H9 (cell line): ENCODE results near the gene MSN. TPM values are rescaled to one million over a fixed set of nuclear protein-coding genes. Genes with fewer than 3 reads are reported as not detected.

ENCODE experiments used
- DNase-seq: peaks from one replicate; pipeline ENCODE4 v3.0.0-alpha.2; 2017
- H2AFZ ChIP-seq: one replicate; pipeline ENCODE4 v1.6.1; 2013; ENCODE audit warnings: mild to moderate bottlenecking, low read length, control low read depth, moderate library complexity
- H2AK5ac ChIP-seq: 2 replicates; pipeline ENCODE4 v1.6.1; 2013; ENCODE audit warnings: low read length, control low read depth, mixed read lengths; ENCODE audit not compliant: insufficient read length
- H2BK120ac ChIP-seq: one replicate; pipeline ENCODE4 v1.6.1; 2013; ENCODE audit warnings: low read depth, mild to moderate bottlenecking, low read length, control low read depth, inconsistent platforms; ENCODE audit not compliant: poor library complexity, severe bottlenecking
- H2BK12ac ChIP-seq: 2 replicates; pipeline ENCODE4 v1.6.1; 2013; ENCODE audit warnings: low read length, control low read depth, mixed read lengths, low read depth; ENCODE audit not compliant: insufficient read length
- H2BK15ac ChIP-seq: 2 replicates; pipeline ENCODE4 v1.6.1; 2013; ENCODE audit warnings: low read depth, low read length, control low read depth
- H2BK20ac ChIP-seq: one replicate; pipeline ENCODE4 v1.6.1; 2013; ENCODE audit warnings: low read depth, mild to moderate bottlenecking, low read length, control low read depth, inconsistent platforms; ENCODE audit not compliant: poor library complexity, severe bottlenecking
- H2BK5ac ChIP-seq: 2 replicates; pipeline ENCODE4 v1.6.1; 2013; ENCODE audit warnings: low read length, control low read depth, mixed read lengths; ENCODE audit not compliant: insufficient read length
- H3K14ac ChIP-seq: 2 replicates; pipeline ENCODE4 v1.6.1; 2013; ENCODE audit warnings: low read length, control low read depth; ENCODE audit not compliant: insufficient read depth
- H3K18ac ChIP-seq: 2 replicates; pipeline ENCODE4 v1.6.1; 2013; ENCODE audit warnings: low read depth, mild to moderate bottlenecking, mixed read lengths, low read length, control low read depth; ENCODE audit not compliant: insufficient read length
- H3K23ac ChIP-seq: 2 replicates; pipeline ENCODE4 v1.6.1; 2013; ENCODE audit warnings: low read length, control low read depth, mixed read lengths, low read depth; ENCODE audit not compliant: insufficient read length
- H3K23me2 ChIP-seq: 2 replicates; pipeline ENCODE4 v1.6.1; 2013; ENCODE audit warnings: low read depth, mild to moderate bottlenecking, mixed read lengths, low read length, control low read depth; ENCODE audit not compliant: insufficient read length, poor library complexity, severe bottlenecking
- H3K27ac ChIP-seq: 2 replicates; pipeline ENCODE4 v1.5.1; 2013; ENCODE audit warnings: low read length, control low read depth, mixed read lengths, low read depth; ENCODE audit not compliant: insufficient read length
- H3K27me3 ChIP-seq: 2 replicates; pipeline ENCODE4 v1.6.1; 2013; ENCODE audit warnings: low read length, control low read depth, inconsistent platforms; ENCODE audit not compliant: insufficient read depth
- H3K4ac ChIP-seq: 2 replicates; pipeline ENCODE4 v1.6.1; 2013; ENCODE audit warnings: low read depth, mild to moderate bottlenecking, control low read depth, inconsistent platforms, low read length, moderate library complexity
- H3K4me1 ChIP-seq: 2 replicates; pipeline ENCODE4 v1.6.1; 2013; ENCODE audit warnings: low read length, control low read depth, inconsistent platforms; ENCODE audit not compliant: insufficient read depth
- H3K4me2 ChIP-seq: 2 replicates; pipeline ENCODE4 v1.6.1; 2013; ENCODE audit warnings: low read length, control low read depth, mixed read lengths; ENCODE audit not compliant: insufficient read length, insufficient read depth
- H3K56ac ChIP-seq: 2 replicates; pipeline ENCODE4 v1.6.1; 2013; ENCODE audit warnings: low read depth, mild to moderate bottlenecking, mixed read lengths, low read length, control low read depth; ENCODE audit not compliant: insufficient read length
- H3K79me1 ChIP-seq: 2 replicates; pipeline ENCODE4 v1.6.1; 2013; ENCODE audit warnings: low read depth, mild to moderate bottlenecking, moderate library complexity, low read length, control low read depth, inconsistent platforms; ENCODE audit not compliant: insufficient read depth, poor library complexity, severe bottlenecking
- H3K79me2 ChIP-seq: 2 replicates; pipeline ENCODE4 v1.6.1; 2013; ENCODE audit warnings: low read length, control low read depth, inconsistent platforms; ENCODE audit not compliant: insufficient read depth
- H3K9ac ChIP-seq: 2 replicates; pipeline ENCODE4 v1.6.1; 2013; ENCODE audit warnings: low read length, control low read depth, mixed read lengths; ENCODE audit not compliant: insufficient read length; ENCODE audit errors: extremely low read depth
- H3K9me3 ChIP-seq: one replicate; pipeline ENCODE4 v1.6.1; 2013; ENCODE audit warnings: low read depth, low read length, inconsistent platforms; ENCODE audit not compliant: control insufficient read depth
- H3T11ph ChIP-seq: one replicate; pipeline ENCODE4 v1.6.1; 2013; ENCODE audit warnings: mild to moderate bottlenecking, low read length, control low read depth, inconsistent platforms
- H4K20me1 ChIP-seq: one replicate; pipeline ENCODE4 v1.6.1; 2013; ENCODE audit not compliant: control insufficient read depth, insufficient read length, insufficient read depth
- H4K5ac ChIP-seq: 2 replicates; pipeline ENCODE4 v1.6.1; 2013; ENCODE audit warnings: low read depth, mild to moderate bottlenecking, mixed read lengths, low read length, control low read depth; ENCODE audit not compliant: insufficient read length
- H4K8ac ChIP-seq: replicated peaks from 2 replicates; pipeline ENCODE4 v1.6.1; 2013; ENCODE audit warnings: low read length, control low read depth, mixed read lengths, low read depth; ENCODE audit not compliant: insufficient read length
- H4K91ac ChIP-seq: 2 replicates; pipeline ENCODE4 v1.6.1; 2013; ENCODE audit warnings: low read depth, mild to moderate bottlenecking, moderate library complexity, mixed read lengths, low read length, control low read depth; ENCODE audit not compliant: insufficient read length
- H3K27ac Mint-ChIP-seq, 3 experiments: 2 replicates in 2 of 3; 3 replicates in 1 of 3; pipeline ENCODE4 v1.8.0; 2020 to 2021; ENCODE audit warnings: mixed read lengths in 3 of 3, mild to moderate bottlenecking in 1 of 3, moderate library complexity in 1 of 3
- H3K27me3 Mint-ChIP-seq: 2 replicates; pipeline ENCODE4 v1.8.0; 2021; ENCODE audit warnings: low read depth, mild to moderate bottlenecking, moderate library complexity, mixed read lengths
- H3K36me3 Mint-ChIP-seq, 3 experiments: 2 replicates in 2 of 3; 3 replicates in 1 of 3; pipeline ENCODE4 v1.8.0; 2020 to 2021; ENCODE audit warnings: low read depth in 3 of 3, mixed read lengths in 3 of 3; ENCODE audit not compliant: insufficient read depth in 1 of 3
- H3K4me1 Mint-ChIP-seq, 2 experiments: 2 replicates each; pipeline ENCODE4 v1.8.0; 2020; ENCODE audit warnings: mixed read lengths in 2 of 2
- H3K4me3 Mint-ChIP-seq, 2 experiments: 2 replicates in 1 of 2; 3 replicates in 1 of 2; pipeline ENCODE4 v1.8.0; 2020 to 2021; ENCODE audit warnings: mild to moderate bottlenecking in 2 of 2, mixed read lengths in 2 of 2, moderate library complexity in 1 of 2
- H3K9me3 Mint-ChIP-seq, 2 experiments: 2 replicates in 1 of 2; 3 replicates in 1 of 2; pipeline ENCODE4 v1.8.0; 2020; ENCODE audit warnings: mild to moderate bottlenecking in 2 of 2, mixed read lengths in 2 of 2, moderate library complexity in 1 of 2
- CTCF ChIP-seq: fragments of 200-600 bp; sonication (generic); conservative IDR thresholded peaks from 3 replicates; pipeline ENCODE4 v1.8.0; 2021; ENCODE audit warnings: antibody characterized with exemption, mild to moderate bottlenecking
- WGBS: extraction: QIAGEN DNeasy Blood & Tissue Kit; methylation state at CpG from one replicate; pipeline ENCODE4 v1.1.7; 2013; ENCODE audit warnings: missing lambda C conversion rate, low lambda C conversion rate, mixed read lengths; ENCODE audit not compliant: insufficient read length; ENCODE audit errors: extremely low coverage; 5-methylcytosine and 5-hydroxymethylcytosine counted together
- total RNA-seq: library from RNA; stranded (reverse); gene quantifications from 2 replicates; pipeline ENCODE4 v1.2.1, GENCODE V29; 2021

Gene MSN
- total RNA-seq, 1 experiment from 2014 or later: 126 TPM

DNA sequence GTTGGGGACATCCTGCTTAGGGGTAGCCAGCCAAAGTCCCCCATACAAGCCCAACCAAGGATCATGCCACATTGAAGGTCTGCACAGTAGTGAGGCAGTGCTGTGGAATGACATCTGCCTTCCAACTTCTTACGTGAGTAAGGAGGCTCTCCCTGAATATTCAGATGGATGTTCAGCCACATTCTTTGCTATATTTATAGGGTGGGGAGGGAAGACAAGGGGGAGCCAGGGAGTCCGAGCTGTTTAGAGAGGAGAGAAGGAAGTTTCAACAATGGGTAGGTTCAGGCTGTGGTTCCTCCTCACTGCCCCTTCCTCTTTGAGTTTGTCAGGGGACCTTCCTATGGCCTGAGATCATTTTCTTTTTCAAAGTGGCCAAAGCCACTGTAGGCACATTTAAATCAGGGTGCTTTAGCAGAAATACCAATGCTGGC is 29.8 kb downstream of the MSN start:
- Histone ChIP-seq H2BK12ac (no peak overlapping the region), H3K79me1 (no peaks in the 10 kb centered on the region), H2BK15ac (no peak overlapping the region), H4K91ac (no peak overlapping the region), H3K27ac (no peak overlapping the region), H2BK5ac (no peak overlapping the region), H3K18ac (no peak overlapping the region), H3K4ac (no peak overlapping the region), H2AK5ac (no peak overlapping the region), H3K9ac (no peak overlapping the region), H4K5ac (no peak overlapping the region), H4K8ac (no peak overlapping the region), H3T11ph (no peak overlapping the region), H3K79me2 (peaks cover 3% of the 10 kb centered on the region; the same call in 1 of the 2 replicates), H3K14ac (no peak overlapping the region; the same call in 1 of the 2 replicates), H3K9me3 (peaks cover 40% of the 10 kb centered on the region), H3K23me2 (no peaks in the 10 kb centered on the region), H3K27me3 (no peaks in the 10 kb centered on the region), H2BK20ac (no peak overlapping the region), H4K20me1 (no peaks in the 10 kb centered on the region), H3K23ac (no peak overlapping the region), H3K4me2 (peak overlapping the region; percentile 25), H3K56ac (no peak overlapping the region), H2BK120ac (no peak overlapping the region), H3K4me1 (peaks cover 6% of the 10 kb centered on the region; the same call in 1 of the 2 replicates), H2AFZ (no peak overlapping the region)
- TF ChIP-seq CTCF: no peak
- DNase-seq: no peak
- Mint-ChIP-seq H3K27me3 (no peaks in the 10 kb centered on the region; the same call in 1 of the 2 replicates), H3K4me1 (peaks cover 30 to 37% of the 10 kb centered on the region in 2 experiments), H3K4me3 (no peak overlapping the region), H3K9me3 (peaks cover 63 to 68% of the 10 kb centered on the region in 2 experiments), H3K36me3 (peaks cover 5 to 17% (median 14%) of the 10 kb centered on the region in 3 experiments; a peak in 5 of 7 replicates), H3K27ac (peak overlapping the region in 2 of 3 experiments; percentile 55 to 86; a peak in 3 of 7 replicates)
- WGBS: no CpG with 5 or more reads among the region's 2 CpGs
